T47D (cell line): ENCODE data around the gene CNPPD1.

ENCODE experiments used
- DNase-seq, 2 experiments: peaks; one replicate each; pipeline versions ENCODE4 v3.0.0 to v3.0.0-alpha.2; 2011 to 2012; ENCODE audit warnings: low read depth in 1 of 2, low spot score in 1 of 2
- JUND ChIP-seq: IDR thresholded peaks from 2 replicates; pipeline ENCODE4 v1.6.1; 2012; ENCODE audit warnings: low read depth
- in situ Hi-C: cut with HindIII; loops from 2 replicates; pipeline ENCODE4 v1.10.0; 2016; ENCODE audit warnings: low sequenced_read_pairs, low pct_unique_long_range_greater_than_20kb

The CNPPD1 gene

DNA sequence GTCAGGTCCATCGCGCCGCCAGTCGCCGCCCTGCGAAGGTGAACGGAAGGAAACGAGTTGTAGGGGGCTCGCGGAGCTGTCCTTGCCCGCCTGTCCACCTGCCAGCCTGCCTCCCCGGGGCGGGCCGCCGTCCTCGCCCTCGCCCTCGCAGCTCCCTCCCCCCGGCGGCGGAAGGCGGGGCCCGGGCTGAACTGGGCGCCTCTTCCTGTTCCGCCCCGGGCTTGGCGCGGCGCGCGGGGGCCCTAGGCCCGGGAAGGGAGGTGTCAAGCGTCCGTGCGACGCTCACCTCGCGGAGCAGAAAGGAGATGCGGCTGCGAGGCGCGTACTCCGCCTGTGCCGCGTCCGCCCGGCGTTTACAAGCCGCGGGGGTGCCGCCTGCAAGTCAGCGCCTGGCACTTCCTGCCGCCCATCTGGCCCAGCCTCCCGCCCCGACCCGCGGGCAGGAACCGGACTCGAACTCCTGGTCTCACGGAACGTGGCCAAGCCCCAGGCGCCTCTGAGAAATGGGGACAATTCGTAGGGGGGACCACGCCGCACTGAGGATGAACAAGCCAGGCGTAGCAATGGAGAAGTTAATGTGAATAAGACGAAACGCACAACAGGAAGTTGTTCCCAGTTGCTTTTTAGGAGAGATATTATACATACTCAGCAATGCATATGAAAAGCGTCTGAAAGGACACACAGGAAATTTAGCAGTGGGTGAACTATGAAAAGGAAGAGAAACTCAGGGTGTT lies at the start of gene CNPPD1:
Gene CNPPD1, minus strand, starts transcription at position 108 of the 734 bp plus-strand sequence. Its CDS starts 97 bp downstream, at position 11.
- in situ Hi-C loops = no loop called here
- DNase-seq = peak; percentile 57 to 89
- no peak for TF ChIP-seq JUND

- TF ChIP-seq JUND = no peak
- in situ Hi-C loops = no loop called here
- DNase-seq = no peak
Observed at GRCh38 chr2:219225350-219225749, 48.6 kb upstream of the CNPPD1 start.

- in situ Hi-C loops = no loop called here
- DNase-seq = no peak
- TF ChIP-seq JUND = no peak
Observed at GRCh38 chr2:219223831-219224610, 47.3 kb upstream of the CNPPD1 start.

DNA sequence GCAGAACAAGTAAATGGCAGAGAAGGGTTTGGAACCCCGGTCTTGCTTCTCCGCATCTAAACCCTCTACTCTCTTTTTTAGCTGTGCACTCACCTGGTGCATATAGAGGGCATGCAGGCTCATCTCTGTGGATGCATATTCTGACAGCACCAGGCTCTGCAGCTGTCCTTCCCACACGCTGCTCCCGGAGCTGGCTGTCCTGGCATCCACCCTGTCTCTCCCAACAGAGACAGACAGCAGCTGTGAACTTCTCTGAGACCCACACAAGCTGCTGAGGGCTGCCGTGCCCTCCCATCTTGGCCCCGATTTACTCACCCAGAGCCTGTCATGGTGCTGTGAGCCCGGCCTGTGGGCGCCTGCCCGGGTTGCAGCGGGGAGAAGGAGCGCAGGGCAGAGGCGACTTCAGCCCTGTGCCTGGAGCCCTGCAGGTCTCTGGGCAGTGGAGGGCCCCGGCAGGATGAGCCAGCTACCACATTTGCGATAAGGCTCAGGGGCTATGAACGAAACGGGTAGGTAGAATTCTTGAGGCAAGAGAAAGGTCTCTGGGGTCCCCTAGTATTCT lies 45.3 kb upstream of the CNPPD1 start:
- no peak for DNase-seq
- in situ Hi-C loops = no loop called here
- TF ChIP-seq JUND = no peak

DNA sequence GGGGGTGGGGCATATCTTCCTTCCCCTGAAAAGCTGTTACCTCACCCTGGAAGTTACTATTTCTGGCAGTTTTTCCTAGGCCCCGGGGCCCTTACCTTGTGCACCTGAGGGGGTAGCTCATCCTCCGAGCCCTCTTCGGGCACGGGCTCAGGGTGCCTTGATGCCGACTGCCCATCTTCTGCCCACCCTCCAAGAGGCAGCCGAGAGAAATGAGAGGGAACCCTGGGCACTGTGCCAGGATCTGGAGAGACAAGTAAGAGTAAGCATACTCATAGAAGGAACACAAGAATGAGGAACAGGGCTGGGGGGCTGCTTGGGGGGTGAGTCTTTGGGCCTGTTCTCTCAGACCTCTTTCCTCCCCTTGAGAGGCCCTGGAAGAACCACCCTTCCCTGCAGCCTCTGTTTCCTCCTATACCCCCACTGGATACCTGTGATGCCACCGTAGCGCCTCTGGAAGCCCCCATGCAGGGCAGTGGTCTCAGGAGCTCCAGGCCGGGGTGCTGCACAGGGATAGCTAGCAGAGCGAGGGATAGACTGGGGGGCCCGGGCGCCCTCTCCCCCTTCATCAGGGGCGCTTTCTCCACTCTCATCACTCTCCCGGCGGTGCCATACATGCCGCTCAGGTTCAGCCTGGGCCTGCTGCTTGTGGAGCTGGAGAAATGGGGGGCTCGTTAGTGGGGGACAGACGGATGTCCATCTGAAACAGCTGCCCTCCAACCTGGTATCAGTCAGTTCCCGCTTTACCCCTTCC lies 44.1 kb upstream of the CNPPD1 start:
- TF ChIP-seq JUND = no peak
- no peak for DNase-seq
- in situ Hi-C loops = no loop called here

- in situ Hi-C loops = no loop called here
- TF ChIP-seq JUND = no peak
- DNase-seq = no peak
Observed at GRCh38 chr2:219219784-219220532, 43.2 kb upstream of the CNPPD1 start.

GRCh38 chr2:219218732-219219701 lies 42.3 kb upstream of the CNPPD1 start, which contains the start of gene ABCB6:
Gene ABCB6 (minus strand): TSS chr2:219218958. CDS start chr2:219218673, 285 bp downstream.
- no peak for TF ChIP-seq JUND
- peak; percentile 87 to 94 for DNase-seq
- in situ Hi-C loops = no loop called here

GRCh38 chr2:219218217-219218731 lies 41.5 kb upstream of the CNPPD1 start:
- TF ChIP-seq JUND = no peak
- in situ Hi-C loops = no loop called here

DNA sequence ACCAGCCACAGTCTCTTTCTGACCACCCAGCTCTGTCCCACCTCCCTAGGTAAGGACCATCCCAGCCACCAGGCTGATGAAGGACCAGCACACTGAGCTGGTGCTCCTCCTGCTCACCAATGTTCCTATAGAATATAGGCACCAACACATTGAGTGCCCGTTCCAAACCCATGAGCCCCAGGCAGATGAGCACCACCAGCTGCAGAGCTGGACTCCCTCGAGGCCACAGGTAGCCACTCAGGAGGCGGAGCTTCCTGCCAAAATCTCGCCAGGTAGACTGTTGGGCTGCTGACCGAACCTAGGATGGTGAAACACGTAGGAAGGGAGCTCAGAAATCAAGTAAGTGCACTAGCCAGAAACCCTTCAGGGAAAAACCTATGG lies 39.8 kb upstream of the CNPPD1 start:
- in situ Hi-C loops = no loop called here
- TF ChIP-seq JUND = no peak
- DNase-seq = no peak

More at GRCh38 chr2:219218217-219218731, 41.5 kb upstream of the CNPPD1 start:
- DNase-seq = peak in 1 of 2 experiments; percentile 76

DNA sequence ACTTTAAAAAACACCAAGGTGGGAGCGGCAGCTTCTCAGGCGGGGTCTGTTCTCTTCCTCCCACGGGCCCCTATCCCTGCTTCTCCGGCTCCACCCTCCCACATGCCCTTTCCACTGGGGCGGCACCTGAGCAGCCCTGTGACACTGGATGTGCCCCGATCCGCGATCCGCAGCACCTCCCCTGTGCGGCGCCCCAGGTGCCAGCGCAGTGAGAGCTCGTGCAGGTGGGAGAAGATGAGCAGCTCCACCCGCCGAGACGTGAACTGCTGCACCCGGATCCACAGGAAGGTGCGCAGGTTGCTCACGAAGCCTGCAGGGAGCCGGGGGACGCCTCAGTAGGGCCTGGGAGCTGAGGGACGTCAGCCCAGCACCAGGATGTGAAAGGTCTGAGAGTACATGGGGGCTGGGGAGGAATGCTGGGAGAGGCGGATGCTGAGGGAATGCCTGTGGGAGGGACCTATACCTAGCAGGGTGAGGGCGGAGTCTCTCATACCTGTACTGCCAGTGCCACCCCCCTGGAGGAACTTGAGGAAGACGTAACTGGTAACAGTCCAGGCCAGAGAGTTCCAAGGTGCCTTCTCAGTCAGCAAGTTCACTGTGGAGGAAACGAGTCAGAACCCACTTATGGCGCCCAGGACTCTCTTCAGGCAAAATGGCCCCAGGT lies 39.3 kb upstream of the CNPPD1 start:
- in situ Hi-C loops = no loop called here
- no peak for TF ChIP-seq JUND
- DNase-seq = no peak
